GM23338 (cell line): ENCODE data around the gene POP7.

Source experiments
- CREB1 ChIP-seq: fragments of 250-450 bp; sonication (Bioruptor Pico); IDR thresholded peaks from 2 replicates; pipeline ENCODE4 v1.5.0; 2020; ENCODE audit warnings: low read depth, mild to moderate bottlenecking, moderate library complexity
- CTCF ChIP-seq, 2 experiments: fragments of 200-600 bp in 1 of 2; sonication (generic) in 1 of 2; conservative IDR thresholded peaks; 2 replicates each; pipeline versions ENCODE4 v1.5.1 to v1.6.1; 2016 to 2017; ENCODE audit warnings: antibody characterized with exemption in 2 of 2, low read depth in 2 of 2, mild to moderate bottlenecking in 2 of 2, moderate library complexity in 1 of 2
- ETS1 ChIP-seq: IDR thresholded peaks from 2 replicates; pipeline ENCODE4 v1.6.1; 2016; ENCODE audit warnings: antibody characterized with exemption
- EZH2 ChIP-seq: fragments of 200-600 bp; sonication (generic); IDR thresholded peaks from one replicate; pipeline ENCODE4 v1.8.0; 2017; ENCODE audit warnings: antibody characterized with exemption, mild to moderate bottlenecking, low read depth; ENCODE audit not compliant: unreplicated experiment
- EZH2phosphoT487 ChIP-seq: fragments of 200-600 bp; sonication (generic); IDR thresholded peaks from one replicate; pipeline ENCODE4 v1.8.1; 2018; ENCODE audit warnings: antibody characterized with exemption; ENCODE audit not compliant: unreplicated experiment
- POLR2AphosphoS5 ChIP-seq: IDR thresholded peaks from 2 replicates; pipeline ENCODE4 v1.6.1; 2016; ENCODE audit warnings: antibody characterized with exemption, low read depth
- REST ChIP-seq: IDR thresholded peaks from one replicate; pipeline ENCODE4 v1.6.1; 2018; ENCODE audit warnings: antibody characterized with exemption; ENCODE audit not compliant: unreplicated experiment
- STAT1 ChIP-seq: IDR thresholded peaks from one replicate; pipeline ENCODE4 v1.6.1; 2016; ENCODE audit warnings: antibody characterized with exemption; ENCODE audit not compliant: unreplicated experiment
- ZNF331 ChIP-seq: fragments of 250-450 bp; sonication (Bioruptor Pico); IDR thresholded peaks from 2 replicates; pipeline ENCODE4 v1.5.0; 2020; ENCODE audit warnings: low read depth, mild to moderate bottlenecking, moderate library complexity
- ZNF462 ChIP-seq: fragments of 250-450 bp; sonication (Bioruptor Pico); IDR thresholded peaks from 2 replicates; pipeline ENCODE4 v1.5.0; 2020; ENCODE audit warnings: mild to moderate bottlenecking, moderate library complexity

GRCh38 chr7:100674411-100675104 lies 31.4 kb upstream of the POP7 start:
- no peak for TF ChIP-seq CTCF (conservative IDR thresholded peaks at IDR 0.05; ENCODE audit: low read depth in 2 of 2)
- TF ChIP-seq EZH2phosphoT487: no peak
- no peak for TF ChIP-seq ZNF462 (CRISPR knock-in tag)
- TF ChIP-seq POLR2AphosphoS5: no peak
- TF ChIP-seq REST: no peak
- TF ChIP-seq EZH2: no peak
- no peak for TF ChIP-seq STAT1
- TF ChIP-seq ETS1: no peak
- TF ChIP-seq CREB1 (CRISPR knock-in tag): no peak
- TF ChIP-seq ZNF331 (CRISPR knock-in tag): no peak
